Putamen (tissue), 1 donor: ENCODE measurements around the gene ZNF580.
A peak's percentile ranks its signal among the peaks of the same experiment; 100 is the strongest.

Source experiments
- DNase-seq: peaks from one replicate; pipeline ENCODE4 v3.0.0-alpha.2; 2016; ENCODE audit warnings: low spot score

The ZNF580 gene

DNA sequence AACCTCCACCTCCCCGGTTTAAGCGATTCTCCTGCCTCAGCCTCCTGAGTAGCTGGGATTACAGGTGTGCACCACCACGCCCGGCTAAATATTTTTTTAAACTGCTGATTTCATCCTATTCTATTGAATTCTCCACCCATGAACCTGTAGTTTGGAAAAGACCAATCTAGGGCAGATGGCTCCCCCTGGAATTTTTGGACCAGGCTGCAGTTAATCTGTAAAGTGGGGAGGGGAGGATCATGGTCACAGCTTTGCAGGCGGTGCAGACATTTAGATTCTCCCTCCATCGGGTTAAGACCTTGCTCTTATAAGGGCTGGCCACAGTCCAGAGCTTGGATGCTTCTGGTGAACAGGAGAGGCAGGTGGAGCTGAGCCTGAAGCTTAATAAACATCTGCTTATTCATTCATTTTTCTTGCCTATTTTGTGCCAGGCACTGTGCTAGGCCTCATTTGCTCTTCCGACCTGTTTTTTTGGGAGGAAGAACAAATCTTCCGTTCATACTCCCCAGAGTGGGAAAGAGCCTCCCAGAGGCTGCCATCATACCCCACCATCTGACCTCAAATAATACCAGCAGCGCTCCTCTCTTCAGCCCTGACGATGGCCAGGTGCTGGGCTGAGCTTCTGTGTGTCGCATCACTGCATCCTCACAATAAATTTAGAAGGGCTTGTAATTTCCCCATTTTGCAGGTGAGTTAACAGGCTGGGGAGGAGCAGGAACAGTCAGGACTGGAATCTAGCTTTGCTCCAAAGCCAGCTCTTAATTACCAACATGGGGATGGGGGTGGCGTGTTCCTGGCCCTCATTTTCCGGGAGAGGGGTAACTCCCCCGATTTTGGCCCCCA lies 6.3 kb downstream of the ZNF580 start:
- DNase-seq, result no peak

DNA sequence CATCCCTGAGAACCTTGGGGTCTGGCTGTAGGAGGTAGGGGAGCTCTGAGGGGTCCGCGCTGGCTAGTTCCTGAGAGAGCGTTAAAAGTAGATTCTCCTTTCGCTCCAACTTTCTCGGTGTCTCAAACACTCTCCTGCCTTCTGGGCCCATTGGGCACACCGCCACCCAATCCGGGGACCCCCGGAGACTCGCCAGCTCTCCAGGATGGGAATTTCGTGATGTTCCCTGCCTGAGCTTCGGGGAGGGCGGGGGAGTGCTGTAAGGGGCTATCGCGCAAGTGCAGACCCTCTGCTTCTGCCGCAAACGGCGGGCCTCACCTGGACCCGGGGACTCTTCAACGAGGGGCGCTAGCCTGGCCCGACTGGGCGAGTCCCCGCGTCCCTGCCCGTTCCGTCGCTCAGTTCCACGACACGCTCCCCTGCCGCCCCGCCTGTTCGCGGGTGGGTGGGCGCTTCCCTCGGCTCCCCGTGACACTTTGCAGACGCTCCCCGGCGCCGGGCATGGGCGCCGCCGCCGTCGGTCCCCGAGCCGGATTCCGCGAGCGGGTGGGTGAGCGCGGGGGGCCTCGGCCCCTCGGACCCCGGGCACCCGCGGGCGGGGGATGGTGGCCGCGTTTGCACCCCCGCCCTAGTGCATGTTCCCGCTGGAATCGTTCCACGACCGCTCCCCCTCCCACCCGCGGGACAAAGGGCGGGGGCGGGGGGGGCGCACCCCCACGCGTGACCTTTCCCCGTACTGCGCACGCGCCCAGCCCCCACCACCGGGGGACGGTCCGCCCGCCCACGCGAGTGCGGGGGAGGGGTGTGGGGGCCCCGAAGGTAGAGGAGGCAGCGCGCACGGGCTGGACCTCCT lies 7.2 kb downstream of the ZNF580 start, which contains the start of gene CCDC106:
Gene CCDC106 (plus strand): TSS at position 481 of the 853 bp plus-strand sequence. CDS start 835 bp downstream, outside the sequence.
- DNase-seq, result peak; percentile 74

DNA sequence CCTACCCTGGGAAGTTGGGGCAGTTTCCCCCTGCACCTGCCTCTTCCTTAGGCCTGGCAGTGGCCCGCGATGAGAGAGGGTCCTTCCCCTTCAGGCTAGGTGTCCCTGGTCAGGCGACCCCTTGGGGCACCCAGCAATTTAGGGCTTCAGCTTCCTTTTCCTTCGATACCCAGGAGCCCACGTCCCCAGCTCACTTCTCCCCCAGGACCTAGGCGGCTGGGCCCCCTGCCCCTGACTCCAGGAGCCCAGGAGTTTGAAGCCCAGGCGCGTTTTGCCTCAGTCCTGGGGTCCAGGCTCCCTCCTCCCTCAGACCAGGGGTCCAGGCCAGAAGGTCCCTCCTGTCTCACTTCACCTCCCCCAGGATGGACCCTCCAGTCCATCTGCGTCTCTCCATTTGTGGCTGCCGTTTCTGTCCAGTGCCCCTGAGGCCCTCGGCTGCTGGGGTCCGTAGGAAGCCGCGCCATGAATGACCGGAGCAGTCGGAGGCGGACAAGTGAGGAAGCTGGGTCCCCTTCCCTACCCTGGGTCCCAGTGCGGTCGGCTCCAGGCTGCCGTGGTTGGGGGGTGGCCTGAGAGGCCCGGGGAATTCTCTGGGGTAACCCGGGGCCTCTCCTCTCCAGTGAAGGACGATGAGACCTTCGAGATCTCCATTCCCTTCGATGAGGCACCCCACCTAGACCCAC lies 7.9 kb downstream of the ZNF580 start:
- no peak for DNase-seq

DNA sequence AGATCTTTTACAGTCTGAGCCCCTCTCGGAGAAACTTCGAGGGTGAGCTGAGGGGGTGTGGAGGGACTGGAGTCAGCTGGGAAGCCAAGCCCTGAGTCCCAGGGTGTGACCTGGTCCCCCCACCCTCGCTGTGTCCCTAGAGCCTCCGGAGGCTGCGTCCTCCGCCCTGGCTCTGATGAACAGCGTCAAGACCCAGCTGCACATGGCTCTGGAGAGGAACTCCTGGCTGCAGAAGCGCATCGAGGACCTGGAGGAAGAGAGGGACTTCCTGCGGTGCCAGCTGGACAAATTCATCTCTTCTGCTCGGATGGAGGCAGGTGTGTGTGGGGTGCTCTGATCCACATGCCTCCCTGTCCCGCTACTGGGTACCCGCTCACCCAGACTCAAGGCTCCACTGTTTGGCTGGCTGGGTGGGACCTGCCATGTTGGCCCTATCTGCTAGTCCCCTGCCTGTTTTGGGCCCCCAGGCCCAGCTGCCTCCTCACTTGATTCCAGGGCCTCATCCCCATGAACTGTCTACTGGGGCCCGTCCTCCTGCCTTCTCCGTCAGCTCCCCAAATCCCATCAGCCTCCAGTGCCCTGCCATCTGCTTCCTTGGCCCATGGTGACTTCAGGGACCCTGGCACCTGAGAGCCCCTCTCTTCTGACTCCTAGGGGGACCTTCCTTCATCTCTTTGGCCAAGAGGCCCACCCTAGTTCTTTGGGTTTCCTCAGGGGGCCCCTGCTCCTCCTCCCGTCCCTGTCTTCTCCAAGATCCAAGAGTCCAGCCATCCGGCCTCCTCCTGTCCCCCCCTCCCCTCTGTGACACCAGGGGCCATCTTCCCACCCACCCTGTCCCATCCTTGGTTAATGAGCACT lies 8.7 kb downstream of the ZNF580 start:
- DNase-seq, result no peak

DNA sequence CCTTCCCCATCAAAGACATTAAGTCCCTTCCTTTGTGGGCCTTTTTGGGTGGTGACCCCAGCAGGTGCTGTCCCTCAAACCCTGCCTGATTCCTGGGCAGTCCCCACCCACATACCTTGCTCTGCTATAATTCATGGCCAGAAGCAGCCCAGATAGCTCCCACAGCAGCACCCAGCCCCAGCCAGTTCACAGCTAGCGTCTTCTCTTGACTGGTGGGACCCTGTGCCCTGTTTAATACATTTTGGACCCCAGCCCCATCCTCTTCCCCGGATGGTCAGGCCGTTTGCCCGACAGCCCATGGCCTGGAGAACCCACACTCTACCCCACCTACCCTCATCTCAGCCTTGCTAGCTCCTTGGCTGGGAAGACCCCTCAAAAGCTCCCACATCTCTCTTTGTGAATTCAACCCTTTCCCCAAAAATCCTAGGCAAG lies 9.3 kb downstream of the ZNF580 start:
- DNase-seq, result no peak

DNA sequence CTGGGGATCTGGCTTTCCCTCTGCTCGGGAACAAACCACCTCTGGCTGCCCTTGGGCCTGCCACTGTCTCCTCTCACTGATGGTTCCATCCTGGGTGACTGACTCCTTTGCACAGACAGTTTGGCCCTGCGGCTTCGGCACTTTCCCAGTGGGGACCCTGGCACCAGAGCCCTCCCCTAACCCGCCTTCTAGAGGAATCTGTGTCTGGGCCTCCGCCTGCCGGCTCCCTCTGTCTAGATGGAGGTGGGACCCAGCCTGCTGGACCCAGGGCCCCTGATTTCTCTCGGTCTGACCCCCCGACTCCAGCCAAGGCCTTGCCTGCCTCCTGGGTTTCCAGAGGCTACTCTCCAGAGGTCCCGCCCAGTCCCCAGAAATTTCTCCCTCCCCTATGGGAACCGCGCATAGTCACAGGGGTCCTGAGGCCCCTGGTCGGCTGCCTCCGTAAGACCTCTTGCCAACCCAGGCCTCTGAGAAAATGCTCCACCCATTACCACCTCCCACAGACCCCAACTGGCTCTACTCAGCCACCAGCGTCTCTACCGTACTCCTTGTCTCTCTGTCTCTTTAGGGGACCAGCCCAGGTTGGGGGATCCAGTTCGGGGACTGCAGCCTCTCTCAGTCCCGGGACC lies 9.9 kb downstream of the ZNF580 start:
- DNase-seq, result no peak

DNA sequence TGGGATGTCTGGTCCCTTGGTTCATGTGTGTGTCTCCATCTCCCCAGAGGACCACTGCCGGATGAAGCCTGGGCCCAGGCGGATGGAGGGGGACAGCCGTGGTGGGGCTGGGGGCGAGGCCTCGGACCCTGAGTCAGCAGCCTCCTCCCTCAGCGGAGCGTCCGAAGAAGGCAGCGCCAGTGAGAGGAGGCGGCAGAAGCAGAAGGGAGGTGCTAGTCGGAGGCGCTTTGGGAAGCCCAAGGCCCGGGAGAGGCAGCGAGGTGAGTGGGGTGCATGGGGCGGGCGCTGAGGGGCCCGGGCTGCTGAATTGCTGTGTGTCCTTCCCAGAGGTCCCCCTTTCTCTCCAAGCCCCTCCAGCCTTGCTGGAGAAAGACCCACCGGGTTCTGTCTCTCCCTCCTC lies 10.4 kb downstream of the ZNF580 start:
- no peak for DNase-seq

DNA sequence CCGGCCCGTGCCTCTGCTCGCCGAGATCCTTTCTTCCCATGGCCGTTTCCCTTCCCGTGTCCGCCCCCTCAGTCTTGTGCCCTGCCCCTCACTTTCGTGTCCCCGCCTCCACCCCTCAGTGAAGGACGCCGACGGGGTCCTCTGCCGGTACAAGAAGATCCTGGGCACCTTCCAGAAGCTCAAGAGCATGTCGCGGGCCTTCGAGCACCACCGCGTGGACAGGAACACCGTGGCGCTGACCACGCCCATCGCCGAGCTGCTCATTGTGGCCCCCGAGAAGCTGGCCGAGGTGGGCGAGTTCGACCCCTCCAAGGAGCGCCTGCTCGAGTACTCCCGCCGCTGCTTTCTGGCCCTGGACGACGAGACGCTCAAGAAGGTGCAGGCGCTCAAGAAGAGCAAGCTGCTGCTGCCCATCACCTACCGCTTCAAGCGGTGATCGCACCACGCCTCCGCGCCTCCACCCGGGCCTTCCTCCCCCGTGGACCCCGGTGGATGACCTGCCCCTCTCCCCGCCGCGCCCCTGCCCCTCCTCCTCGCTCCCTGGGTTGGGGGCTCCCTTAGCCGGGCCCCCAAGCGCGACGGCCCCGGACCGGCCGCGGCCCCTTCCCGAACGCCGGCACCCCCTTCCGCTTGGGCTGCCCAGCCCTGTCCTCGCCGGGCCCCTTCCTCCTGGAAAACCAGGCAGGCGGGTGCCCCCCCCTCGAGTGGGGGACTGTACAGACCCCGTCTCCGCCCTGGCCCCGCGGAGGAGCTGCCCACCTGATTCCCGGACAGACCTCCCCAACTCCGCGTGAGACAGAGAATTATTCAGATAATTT lies 11.7 kb downstream of the ZNF580 start:
- DNase-seq, result no peak

DNA sequence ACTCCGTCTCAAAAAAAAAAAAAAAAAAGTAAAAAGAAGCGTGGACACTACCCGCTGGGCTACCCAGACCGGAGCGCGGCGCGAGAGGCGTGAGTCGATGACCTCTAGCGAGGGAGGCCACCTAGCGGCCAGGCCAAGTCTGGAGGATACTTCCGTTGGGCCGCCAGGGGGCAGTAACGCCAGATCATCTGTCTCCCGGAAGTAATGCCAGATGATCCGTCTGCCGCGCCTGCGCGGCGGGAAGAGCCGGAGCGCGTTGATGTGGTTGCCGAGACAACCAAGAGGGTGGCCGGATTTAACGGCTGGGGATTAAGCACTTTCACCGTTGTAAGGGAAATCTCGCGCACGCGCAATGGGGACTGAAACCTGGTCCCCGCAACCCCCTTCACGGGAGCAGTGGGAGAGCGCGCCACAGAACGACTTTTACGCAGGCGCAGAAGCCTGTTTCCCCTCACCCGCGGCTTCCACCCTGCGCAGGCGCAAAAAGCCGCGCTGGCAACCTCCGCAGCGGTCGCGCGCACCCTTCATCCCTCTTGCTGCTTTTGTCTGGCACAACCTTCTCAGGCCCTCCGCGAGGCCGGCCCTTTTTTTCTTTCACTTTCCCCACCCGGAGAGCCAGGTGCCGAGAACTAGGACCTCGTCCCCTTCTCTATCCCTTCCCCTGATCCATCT lies 13.0 kb downstream of the ZNF580 start:
- peak; percentile 98 for DNase-seq

DNA sequence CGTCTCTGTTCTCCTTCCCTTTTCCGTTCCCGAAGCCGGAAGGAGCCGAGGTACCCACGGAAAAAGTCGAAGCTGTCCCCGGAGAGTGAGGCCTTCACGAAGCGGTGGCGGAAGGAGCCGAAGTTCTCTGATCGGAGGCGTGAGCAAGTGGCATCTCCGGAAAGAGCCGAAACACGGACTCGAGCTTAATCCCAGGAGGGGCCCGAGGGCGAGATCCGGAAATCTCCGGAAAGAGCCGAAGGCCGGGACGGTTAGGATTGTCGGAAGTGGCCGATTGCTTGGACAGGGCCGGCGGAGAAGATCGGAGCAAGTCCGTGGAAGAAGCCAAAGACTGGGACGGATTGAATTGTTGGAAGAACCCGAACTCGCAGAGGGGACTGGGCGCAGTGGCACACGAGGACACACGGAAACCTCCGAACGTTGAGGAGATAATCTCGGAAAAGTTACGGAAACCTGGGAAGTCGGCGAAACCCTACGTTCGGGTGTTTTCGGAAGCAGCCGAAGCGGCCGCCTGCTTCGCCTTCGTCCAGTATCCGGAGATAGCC lies 13.6 kb downstream of the ZNF580 start:
- peak; percentile 99 for DNase-seq

DNA sequence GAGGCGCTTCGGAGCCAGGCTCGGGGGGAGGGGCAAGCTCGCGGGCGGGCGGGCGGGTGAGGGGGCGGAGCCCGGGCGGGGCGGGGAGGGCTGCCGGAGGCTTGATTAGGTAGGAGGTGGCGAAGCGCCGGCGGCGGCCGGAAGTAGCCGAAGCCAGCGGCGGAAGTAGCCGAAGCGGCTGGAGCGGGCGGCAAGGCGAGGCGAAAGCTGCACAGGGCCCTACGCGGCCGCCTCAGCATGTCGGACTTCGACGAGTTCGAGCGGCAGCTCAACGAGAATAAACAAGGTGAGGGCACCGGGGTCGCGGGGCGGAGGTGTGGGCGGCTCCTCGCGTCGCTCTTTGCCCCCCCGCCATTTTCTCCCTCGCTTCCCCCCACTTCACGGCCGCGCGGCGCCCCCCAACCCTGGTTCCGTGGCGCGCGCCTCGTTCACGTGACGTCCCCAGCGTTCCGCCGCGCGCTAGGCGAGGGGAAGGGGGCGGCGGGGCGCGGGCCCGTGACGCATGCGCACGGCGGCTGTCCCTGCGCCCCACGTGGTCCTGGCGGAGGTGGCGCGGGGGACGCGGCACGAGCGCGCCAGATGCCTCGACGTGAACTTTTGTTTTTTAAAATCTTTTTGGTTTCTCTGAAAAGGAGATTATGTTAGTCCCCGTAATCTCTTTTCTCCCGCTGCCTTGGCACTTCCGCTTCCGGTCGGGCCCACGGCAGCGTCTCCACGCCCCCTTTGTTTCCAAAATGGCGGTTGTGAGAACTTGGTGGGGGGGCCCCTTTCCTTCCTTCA lies 14.3 kb downstream of the ZNF580 start, which contains the start of gene U2AF2:
Gene U2AF2 (plus strand): TSS at position 168 of the 780 bp plus-strand sequence. CDS start 70 bp downstream, at position 238.
- DNase-seq, result peak; percentile 95

DNA sequence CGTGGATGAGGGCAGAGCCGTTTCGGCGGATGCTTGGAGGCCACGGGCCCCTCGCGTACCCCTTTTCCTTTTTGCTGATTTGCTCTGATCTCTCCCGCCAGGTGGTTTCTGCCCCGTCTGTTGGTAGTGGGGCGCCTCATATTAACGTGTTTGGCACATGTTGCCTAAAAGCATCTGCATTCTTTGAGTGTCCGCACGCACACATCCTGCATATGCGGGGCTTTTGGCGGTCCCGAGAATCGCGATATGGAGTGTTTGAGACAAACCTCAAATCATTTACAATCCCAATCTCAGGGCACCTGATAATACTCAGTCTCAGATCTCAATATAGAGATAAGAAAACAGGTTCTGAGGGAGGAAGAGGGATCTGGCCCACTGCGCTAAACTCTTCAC lies 14.8 kb downstream of the ZNF580 start:
- no peak for DNase-seq

DNA sequence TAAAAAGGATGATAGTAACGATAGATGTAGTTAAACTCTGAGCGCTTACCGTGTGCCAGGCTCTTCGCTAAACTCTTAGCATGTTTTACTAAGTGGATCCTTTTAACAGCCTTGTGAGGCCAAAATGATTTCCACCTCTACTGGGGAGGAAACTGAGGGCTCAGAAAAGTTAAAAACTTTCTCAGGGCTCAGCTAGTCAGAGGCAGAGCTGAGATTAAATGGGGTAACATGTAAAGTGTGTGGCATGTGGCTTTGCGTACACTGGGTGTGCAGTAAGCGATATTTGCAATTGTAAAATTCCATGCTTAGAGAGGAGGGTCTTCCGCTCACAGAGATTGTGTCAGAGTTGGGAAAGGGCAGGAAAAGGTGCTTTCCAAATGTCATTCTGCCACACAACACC lies 15.8 kb downstream of the ZNF580 start:
- DNase-seq, result no peak

DNA sequence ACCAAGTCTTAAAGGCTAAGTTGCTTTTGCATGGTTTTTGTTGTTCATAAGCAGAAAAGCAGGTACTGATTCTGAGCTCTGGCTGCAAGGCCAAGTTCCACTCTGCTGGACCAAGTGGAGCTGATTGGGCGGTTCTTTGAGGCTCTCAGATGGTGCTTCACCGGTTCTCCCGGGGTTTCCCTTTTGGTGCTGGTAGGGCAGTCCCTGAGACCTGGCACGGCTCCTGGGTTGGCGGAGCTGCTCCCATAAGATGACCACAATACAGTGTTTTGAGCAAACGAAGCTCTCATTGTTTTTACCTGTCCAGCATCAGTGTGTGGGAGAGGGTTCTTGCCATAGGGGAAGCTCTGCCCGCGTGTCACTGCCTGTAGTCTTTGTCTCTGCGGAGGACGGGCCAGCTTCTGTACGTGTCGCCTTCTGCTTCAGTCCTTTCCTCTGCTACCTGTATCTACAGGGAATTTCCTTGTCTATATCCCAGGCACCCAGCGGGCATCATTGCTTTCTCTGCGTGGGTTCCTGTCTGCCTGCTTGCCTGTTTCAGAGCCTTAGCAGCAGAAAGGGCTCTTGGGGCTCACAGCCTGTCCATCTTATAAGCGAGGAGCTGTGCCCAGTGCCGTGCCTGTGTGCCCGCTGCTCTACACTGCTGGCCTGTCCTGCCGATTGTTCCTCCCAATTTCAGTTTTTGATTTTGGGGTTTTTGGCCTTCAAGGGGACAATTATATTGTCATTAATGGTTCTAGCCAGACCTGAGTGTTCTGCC lies 16.4 kb downstream of the ZNF580 start:
- no peak for DNase-seq

DNA sequence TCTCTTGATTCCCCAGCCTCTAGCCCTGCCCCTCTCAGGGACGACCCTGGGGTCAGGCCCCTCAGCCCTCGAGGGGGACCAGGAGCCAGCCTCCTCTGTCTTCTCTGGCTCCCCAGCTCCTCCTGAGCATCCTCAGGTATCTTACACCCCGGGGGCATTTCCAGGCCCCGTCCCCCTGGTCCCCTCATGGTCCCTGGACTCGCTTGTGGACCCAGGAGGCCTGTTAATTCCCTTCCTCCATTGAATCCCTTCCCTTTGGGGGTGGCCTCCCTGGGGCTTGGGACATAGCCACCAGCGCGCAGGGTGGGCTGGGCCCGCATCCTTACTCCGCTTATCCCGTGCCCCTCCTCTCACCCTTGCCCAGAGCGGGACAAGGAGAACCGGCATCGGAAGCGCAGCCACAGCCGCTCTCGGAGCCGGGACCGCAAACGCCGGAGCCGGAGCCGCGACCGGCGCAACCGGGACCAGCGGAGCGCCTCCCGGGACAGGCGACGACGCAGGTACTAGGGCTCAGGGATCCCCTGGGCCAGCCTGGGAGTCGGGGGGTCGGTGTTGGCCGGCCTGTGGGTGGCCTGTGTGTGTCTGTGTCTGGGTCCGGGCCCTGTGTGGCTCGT lies 18.2 kb downstream of the ZNF580 start:
- DNase-seq, result no peak

DNA sequence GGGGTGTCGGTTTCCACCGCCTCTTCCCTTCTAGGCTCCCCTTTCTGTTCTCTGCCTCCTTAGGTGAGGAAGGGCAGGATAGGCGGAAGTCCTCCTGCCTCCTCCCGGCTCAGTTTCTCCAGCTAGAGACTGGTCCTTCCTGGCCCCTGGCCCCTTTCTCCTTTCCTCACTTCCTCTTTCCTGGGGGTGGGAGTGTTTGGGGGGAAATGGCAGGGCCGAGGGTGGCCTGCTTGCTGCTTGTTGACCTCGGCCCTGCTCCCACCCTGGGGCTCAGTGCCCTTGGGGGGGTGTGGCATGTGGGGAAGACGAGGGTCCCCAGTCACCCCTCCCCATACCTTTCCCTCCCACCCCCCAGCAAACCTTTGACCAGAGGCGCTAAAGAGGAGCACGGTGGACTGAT lies 19.0 kb downstream of the ZNF580 start:
- no peak for DNase-seq

DNA sequence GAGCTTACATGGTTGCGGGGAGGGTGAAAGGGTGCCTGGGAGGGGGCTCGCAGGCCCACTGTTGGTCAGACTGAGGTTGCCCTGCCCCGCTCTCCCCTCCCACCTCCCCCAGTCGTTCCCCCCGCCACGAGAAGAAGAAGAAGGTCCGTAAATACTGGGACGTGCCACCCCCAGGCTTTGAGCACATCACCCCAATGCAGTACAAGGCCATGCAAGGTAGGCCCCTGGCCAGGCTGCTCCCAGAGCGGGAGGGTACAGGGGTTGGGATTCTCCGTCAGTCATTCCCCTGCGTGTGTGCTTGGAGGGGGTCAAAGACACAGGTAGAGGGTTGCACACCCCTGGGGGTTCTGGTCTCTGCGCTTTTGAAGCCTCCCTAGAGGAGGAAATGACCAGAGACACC lies 19.6 kb downstream of the ZNF580 start:
- DNase-seq, result no peak
